ENCODE measurements around the gene NRL.
A peak's percentile ranks its signal among the peaks of the same experiment; 100 is the strongest.

NRL gene

DNA sequence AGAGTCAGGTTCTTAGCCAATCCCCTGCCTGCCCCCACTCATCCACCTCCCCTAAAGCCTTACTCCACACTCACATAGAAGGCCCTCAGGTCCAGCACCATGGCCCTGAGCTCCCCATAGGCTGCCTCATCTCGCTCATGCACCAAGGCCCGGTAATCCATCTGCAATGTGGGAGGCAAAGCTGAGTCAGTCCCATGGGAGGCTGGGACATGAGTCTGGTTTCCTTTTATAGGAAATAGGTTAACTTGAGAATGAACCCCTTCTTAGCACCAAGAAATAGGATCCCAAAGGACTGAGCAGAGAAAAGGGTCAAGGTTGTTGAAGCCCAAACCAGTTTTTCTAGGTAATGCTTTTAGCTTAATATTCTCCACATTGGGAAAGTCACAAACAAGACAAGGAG, 28.8 kb upstream of the NRL start:
- DNase-seq: no peak

DNA sequence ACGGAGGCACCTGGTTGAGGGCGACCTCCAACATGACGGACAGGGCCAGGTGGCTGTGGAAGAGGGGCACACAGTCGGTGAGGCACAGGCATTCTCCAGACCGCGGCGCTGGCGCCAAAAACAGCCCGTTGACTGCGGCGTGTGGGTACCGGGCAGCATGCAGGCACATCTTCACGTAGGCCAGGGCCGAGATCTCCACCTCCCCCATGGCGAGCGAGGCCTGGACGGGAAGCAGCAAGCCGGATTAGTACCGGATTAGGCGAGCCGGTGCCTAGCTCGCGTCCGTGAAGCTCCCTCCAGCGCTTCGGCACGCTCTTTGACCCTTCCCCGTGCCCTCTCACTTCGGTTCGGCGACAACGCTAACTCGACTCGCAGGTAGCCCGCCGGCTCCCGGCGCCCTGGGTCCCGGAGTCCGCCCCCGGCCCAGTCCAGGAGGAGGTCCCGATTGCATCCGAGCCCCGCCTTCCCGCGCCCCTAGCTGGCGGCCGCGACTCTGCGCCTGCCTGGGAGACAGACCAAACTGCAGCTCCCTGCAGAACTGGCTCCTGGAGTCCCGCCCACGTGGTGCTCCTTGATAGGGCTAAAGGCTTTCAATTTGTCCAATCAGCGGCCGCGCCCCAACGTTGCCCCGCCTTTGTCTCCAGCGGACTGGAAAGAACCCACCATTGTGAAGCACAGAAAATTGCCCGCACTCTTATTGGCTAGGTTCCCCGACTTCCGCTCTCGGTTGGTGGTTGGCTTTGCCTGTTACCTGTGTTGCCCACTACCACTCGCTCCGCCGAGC, 26.5 kb upstream of the NRL start, which contains the start of gene EMC9:
EMC9 (minus strand) TSS at position 495 of the 784 bp plus-strand sequence; CDS start at position 208, 287 bp downstream.
- DNase-seq: peak; percentile 99 to 100

DNA sequence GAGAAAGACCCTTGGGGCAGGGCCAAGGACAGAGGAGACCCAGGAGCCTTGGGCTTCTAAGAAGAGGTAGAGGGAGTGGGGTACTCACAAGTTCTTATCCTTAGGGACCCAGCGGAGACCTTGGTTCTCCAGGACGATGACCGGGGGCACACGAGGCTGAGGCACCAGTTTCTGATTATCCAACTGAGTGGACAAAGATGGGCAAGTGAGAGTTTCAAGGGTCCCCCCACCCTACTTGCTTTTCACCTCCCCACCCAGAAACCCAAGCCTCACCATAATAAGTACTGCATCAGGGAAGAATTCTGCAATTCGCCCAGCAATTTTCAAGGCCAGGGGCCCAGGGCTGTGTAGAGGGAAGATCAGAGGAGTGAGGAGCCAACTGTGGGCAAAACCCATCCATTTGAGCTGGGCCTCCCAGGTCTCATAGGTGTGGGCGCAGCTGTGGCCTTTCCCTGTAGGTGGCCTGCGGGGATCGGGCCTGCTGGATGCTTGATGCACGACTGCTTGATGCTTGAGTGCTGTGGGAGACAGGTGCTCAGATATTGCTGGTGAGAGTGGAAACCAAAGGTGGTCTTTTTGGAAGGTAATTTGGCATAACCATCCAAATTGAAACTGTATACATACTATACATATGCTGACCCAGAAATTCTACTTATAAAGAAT, 24.7 kb upstream of the NRL start:
- peak in 1 of 2 donors; percentile 33 for DNase-seq

DNA sequence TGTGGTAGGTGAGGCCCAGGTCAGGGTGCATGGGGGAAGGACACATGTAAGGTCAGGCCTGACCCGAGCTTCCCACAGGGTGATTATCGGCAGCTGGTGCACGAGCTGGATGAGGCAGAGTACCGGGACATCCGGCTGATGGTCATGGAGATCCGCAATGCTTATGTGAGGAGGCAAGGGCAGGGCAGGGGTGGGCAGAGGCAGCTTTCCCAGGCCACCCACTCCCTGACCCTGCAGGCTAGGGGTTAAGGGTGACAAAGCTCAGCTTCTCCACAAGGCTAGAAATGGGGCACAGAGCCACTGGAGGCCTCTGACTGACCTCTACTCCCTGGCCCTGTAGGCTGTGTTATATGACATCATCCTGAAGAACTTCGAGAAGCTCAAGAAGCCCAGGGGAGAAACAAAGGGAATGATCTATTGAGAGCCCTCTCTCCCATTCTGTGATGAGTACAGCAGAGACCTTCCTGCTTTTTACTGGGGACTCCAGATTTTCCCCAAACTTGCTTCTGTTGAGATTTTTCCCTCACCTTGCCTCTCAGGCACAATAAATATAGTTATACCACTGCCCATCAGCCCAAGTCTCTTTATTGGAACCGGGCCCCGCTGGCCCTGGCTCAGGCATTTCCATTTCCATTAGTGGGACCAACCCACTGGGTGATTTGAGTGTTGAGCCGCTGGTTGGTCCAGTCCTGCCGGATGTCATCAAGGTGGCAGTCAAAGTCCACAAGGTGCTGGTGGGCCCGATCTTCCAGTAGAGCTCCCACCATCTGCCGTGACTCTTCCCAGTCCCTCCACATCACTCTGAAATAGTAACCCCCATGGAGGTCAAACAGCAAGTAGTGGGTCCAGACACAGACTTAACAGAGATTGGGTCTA, 23.9 kb upstream of the NRL start:
- no peak for DNase-seq

DNA sequence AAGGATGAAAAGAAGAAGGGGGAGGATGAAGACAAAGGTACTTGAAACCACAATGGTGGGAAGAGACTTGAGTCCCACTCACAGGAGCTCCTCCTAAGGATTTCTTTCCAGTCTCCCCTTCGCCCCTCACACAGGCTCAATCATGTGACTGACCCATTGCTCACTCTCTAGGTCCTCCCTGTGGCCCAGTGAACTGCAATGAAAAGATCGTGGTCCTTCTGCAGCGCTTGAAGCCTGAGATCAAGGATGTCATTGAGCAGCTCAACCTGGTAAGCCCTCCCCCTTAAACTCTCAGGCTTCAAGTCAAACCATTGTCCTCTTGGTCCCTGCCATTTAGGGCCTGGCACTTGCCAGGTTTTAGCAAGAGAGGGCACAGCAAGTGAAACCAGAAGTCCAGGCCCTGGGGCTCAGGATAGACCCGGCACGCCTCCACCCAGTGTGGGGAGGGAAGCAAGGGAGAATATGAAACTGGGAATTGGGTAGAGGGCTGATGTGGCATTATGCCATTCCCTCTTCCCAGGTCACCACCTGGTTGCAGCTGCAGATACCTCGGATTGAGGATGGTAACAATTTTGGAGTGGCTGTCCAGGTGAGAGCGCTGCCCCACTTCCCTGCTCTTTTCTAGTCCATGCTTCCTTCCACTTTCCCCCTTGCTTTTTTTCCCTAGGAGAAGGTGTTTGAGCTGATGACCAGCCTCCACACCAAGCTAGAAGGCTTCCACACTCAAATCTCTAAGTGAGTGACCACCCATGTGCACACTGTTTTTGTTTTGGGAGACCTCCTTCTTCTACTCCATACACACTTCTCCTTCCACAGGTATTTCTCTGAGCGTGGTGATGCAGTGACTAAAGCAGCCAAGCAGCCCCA, 23.0 kb upstream of the NRL start:
- DNase-seq: no peak

DNA sequence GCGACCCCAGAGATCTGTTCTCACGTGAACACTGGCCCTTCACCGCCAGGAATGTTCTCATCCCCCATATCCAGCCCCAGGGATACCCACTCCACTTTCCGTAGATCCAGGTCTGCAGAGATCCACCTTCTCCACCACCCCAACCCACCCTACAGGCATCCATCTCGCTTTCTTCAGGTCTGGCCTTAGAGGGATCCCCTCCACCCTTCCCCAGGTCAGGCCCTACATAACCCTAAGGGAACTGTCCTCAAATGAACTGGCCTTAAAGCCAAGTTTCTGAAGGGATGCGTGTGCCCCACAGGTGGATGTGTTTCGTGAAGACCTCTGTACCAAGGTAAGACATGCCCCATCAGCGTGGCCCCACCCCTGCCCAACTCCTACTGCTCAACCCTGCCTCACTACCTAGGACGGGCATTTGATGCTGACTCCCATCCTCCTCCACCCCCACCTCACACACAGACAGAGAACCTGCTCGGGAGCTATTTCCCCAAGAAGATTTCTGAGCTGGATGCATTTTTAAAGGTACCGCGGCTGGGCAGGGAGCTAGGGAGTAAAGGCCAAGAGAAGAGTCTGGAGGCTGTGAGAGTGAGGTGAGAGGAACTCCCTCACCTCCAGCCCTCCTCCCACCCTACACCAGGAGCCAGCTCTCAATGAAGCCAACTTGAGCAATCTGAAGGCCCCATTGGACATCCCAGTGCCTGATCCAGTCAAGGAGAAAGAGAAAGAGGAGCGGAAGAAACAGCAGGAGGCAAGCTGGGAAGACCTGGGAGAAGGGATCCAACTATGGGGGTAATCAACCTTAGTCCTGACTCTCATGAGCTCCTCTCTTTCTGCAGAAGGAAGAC, 22.2 kb upstream of the NRL start:
- no peak for DNase-seq

DNA sequence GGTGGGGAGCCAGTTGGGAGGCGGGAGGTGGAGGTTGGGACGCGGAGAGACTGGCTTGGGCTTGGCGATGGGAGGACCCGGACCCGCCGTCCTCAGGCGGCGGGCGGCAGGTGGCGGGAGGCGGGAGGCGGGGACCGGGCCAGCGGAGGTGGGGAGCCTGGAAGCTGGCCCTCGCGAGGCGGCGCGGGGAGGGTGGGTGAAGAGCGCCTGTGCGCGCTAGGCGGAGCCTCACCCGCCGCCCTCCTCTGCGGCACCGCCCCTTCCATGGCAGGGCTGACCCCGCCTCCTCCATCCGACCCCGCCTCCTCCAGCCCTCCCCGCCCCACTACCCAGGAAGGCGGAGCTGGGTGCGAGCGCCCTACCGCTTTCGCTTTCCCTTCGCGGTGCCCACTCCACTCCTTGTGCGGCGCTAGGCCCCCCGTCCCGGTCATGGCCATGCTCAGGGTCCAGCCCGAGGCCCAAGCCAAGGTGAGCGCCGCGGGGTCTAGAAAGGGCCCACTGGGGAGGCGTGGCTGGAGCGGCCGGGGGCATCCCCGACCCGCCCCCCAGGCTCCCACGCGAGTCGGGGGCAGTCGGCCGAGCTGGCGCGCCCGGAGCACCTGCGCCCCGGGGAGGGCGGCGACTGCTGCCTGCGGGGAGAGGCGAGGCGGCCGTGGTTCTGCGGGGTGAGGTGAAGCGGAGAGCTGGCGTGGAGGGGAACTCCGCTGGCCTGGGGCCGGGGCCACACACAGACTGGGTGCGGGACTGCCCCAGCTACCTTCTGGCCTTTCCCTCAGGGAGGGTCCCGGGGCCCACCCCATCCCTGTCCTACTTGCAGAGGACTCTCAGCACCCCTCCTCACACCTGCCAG, 21.3 kb upstream of the NRL start, which contains the start of gene PSME1:
PSME1 (plus strand) TSS at position 361 of the 850 bp plus-strand sequence; CDS start at position 430, 69 bp downstream.
- DNase-seq: peak; percentile 92 to 96

DNA sequence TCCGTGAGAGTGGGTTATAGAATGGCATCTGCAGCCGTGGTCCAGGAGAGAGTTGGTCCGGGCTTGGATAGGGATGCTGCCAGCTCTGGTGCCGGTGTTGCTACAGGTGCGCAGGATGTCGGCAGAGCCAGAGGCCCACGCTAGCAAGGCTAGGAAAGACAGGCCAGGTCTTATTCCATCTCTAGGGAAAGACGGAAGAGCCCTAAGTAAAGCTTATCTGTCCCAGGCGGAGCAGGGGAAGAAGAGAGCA, 20.8 kb upstream of the NRL start:
- no peak for DNase-seq

DNA sequence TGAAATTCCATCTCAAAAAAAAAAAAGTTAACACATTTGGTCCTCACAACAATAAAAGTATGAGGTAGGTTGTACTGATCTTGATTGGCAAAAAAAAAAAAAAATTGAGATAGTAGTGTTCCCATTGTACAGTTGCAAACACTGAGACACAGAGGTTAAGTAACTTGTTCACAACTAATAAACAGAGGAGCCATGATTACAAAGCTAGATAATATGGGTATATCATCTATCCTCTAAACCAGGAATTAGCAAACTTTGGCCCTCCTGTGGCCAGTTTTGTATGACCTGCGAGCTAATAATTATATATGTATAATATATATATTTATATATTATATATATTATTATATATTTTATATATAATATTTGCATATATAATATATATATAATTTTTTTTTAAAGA, 19.0 kb upstream of the NRL start:
- DNase-seq: no peak

DNA sequence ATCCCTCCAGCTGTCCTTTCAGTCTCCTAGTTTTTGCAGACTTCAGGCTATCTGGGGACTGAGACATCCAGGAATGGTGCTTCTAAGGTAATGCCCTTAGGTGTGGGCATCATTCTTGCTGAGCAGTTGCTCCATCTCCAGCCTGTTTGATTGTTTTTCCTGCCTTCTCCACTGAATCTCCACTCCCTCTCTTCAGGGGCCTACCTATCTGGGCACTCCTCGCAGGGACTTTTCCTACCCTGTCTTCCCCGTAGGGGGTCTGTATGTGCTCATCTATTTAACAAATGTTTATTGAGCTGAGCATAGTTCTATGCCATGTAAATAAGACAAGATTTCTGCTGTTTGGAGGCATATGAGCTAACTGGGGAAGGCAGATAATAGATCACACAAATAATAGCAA, 18.2 kb upstream of the NRL start:
- no peak for DNase-seq

DNA sequence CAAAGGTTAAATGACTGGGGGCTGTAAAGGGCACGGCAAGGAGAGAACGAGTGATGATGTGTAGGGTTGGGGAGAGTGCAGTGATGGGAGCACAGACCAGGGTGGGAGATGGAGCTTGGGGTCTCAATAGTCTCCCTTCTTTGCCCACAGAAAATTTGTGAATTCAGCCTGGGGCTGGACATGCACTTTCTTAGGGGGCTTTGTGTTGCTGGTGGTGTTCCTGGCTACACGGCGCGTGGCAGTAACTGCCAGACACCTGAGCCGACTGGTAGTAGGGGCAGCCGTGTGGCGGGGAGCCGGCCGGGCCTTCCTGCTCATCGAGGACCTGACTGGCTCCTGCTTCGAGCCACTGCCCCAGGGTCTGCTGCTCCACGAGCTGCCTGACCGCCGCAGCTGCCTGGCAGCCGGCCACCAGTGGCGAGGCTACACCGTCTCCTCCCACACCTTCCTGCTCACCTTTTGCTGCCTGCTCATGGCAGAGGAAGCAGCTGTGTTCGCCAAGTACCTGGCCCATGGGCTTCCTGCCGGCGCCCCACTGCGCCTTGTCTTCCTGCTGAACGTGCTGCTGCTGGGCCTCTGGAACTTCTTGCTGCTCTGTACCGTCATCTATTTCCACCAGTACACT, 17.4 kb upstream of the NRL start:
- peak; percentile 17 to 30 for DNase-seq

DNA sequence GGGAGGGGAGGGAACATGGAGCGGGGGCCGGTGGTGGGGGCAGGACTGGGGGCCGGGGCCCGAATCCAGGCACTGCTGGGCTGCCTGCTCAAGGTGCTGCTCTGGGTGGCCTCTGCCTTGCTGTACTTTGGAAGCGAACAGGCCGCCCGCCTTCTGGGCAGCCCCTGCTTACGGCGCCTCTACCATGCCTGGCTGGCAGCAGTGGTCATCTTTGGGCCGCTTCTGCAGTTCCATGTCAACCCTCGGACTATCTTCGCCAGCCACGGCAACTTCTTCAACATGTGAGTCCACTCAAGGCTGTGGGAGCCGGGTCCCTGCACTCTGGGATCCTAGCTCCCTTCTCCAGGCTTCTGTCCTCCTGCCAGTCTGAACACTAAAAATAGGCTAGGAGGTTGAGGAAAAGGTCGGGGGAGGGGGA, 16.8 kb upstream of the NRL start:
- DNase-seq: no peak

DNA sequence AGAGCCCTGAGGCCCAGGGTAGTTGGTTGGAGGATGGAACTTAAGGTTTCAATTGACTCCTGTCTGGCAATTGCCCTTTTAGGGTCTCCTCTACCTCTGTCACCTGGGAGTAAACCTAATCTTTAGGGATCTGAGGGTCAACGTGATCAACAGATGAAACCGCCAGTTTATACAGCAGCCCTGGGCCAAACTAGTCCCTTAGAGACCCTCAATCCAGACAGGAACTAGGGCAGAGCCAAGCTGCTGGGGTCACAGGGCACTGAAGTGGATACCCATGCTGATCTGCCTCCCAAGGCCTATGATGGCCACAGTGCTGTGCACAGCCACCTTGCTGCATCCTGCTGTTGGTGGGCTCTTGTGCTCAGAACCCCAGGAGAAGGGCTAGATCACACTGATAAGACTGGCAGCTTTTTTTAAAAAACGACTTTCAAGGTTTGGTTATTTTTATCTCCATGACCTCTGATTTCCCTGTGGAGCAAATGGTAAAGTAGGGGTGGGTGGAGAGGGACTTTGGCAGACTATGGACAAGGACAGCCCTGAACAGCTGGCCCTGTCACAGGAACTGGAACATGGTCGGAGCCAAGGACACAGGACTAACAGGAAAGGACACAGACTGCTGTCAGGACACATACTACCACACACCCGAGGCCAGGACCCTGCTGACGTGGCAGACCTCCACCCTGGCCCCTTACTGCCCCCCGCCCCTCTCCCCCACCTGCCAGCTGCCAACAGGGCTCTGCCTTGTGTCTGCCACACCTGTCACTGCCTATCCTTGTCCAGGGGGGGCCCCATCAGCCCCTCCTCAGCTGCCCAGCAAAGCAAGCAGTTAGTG, 16.2 kb upstream of the NRL start:
- no peak for DNase-seq

DNA sequence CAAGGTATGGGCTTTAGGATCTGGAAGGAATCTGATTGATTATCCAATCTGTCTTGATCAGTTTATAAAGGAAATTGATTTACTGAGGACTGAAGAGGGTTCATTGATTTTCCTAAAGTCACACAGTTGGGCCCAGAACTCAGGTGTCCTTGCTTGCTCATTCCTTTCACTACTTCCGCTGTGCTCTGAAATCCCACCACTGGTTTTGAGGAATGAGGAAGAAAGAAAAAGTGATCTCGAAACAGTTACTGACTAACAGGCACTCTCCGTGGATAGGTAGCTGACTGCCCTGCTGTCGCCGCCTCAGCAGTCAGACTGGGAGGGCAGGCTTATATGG, 15.6 kb upstream of the NRL start, which contains the start of gene FITM1:
FITM1 (plus strand) TSS at position 280 of the 337 bp plus-strand sequence. CDS start 905 bp downstream, outside the sequence.
- DNase-seq: no peak

DNA sequence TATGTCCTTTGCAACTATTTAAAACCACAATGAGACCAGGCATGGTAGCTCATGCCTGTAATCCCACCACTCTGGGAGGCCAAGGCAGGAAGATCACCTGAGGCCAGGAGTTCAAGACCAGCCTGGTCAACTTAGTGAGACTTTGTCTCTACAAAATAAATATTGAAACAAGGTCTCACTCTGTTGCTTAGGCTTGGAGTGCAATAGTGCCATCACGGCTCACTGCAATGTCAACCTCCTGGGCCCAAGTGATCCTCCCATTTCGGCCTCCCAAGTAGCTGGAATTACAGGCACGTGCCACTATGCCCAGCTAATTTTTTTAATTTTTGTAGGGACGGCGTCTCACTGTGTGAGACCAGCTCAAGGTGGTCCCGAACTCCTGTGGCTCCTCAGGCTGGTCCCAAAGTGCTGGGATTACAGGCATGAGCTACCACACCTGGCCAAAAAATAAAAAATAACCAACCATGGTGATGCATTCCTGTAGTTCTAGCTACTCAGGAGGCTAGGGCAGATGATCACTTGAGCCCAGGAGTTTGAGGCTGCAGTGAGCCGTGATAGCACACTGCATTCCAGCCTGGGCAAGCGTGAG, 14.8 kb upstream of the NRL start:
- DNase-seq: no peak

DNA sequence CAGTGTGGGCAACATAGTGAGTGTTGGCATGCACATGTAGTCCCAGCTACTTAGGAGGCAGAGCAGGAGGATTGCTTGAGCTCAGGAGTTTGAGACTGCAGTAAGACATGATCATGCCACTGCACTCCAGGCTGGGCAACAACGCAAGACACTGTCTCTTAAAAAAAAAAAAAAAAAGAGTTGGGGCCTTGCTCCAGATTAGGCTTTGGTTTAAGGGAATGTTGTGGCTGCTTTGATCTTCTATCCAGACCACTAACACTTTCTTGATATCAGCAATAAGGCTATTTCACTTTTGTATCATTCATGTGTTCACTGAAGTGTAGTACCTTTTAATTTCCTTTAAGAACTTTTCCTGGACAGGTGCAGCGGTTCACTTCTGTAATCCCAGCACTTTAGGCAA, 12.9 kb upstream of the NRL start:
- DNase-seq: no peak

DNA sequence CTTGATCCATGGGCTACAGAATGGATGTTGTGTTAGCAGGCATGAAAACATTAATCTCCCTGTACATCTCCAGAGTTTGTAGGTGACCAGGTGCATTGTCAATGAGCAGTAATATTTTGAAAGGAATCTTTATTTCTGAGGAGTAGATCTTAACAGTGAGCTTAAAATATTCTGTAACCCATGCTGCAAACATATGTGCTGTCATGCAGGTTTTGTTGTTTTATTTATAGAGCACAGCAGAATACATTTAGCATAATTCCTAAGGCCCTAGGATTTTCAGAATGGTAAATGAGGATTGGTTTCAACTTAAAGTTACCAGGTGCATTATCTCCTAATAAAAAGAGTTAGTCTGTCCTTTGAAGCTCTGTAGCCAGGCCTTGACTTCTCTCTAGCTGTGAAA, 12.2 kb upstream of the NRL start:
- no peak for DNase-seq
